H1 (cell line): Measurements from ENCODE around the gene TBC1D30. TPM values are rescaled to one million over a fixed set of nuclear protein-coding genes. Genes with fewer than 3 reads are reported as not detected.

Experiments
- CHD7 ChIP-seq: fragments of 300-600 bp; sonication (generic); IDR thresholded peaks from 2 replicates; pipeline ENCODE4 v1.7.1; 2012; ENCODE audit warnings: low read length, moderate library complexity, mild to moderate bottlenecking, inconsistent platforms; ENCODE audit not compliant: insufficient replicate concordance
- JUND ChIP-seq: IDR thresholded peaks from 2 replicates; pipeline ENCODE4 v1.6.1; 2011; ENCODE audit warnings: mild to moderate bottlenecking, improper control_type of control experiment, low read length
- KDM4A ChIP-seq: IDR thresholded peaks from one replicate; pipeline ENCODE4 v1.7.1; 2012; ENCODE audit warnings: low read depth, mild to moderate bottlenecking, moderate library complexity, low read length, inconsistent platforms; ENCODE audit not compliant: severe bottlenecking
- PHF8 ChIP-seq: fragments of 200-600 bp; sonication (generic); conservative IDR thresholded peaks from 2 replicates; pipeline ENCODE4 v1.7.1; 2012; ENCODE audit warnings: low read depth, mild to moderate bottlenecking, inconsistent platforms, low read length, moderate library complexity
- POU5F1 ChIP-seq: IDR thresholded peaks from 2 replicates; pipeline ENCODE4 v1.6.1; 2011; ENCODE audit warnings: low read depth, mild to moderate bottlenecking, low read length, moderate library complexity
- RBBP5 ChIP-seq: IDR thresholded peaks from 2 replicates; pipeline ENCODE4 v1.7.1; 2012; ENCODE audit warnings: low read depth, mild to moderate bottlenecking, inconsistent platforms, low read length, moderate library complexity, borderline replicate concordance
- TAF1 ChIP-seq: IDR thresholded peaks from 2 replicates; pipeline ENCODE4 v1.6.1; 2011; ENCODE audit warnings: mild to moderate bottlenecking, low read depth, low read length
- USF2 ChIP-seq: IDR thresholded peaks from 2 replicates; pipeline ENCODE4 v1.6.1; 2011; ENCODE audit warnings: low read length, improper control_type of control experiment
- polyA plus RNA-seq, 7 experiments: library from polyadenylated mRNA; depleted of rRNA in 3 of 7; stranded (reverse) in 5 of 7; unstranded in 2 of 7; fragments of >200 nt in 5 of 7; fragments of 200-250 nt in 2 of 7; gene quantifications; 1 replicate in 5 of 7; 2 replicates in 1 of 7; 4 replicates in 1 of 7; pipeline versions ENCODE4 v1.2.1 to v1.2.3, GENCODE V29; 2011 to 2013; ENCODE audit warnings: missing spikeins in 2 of 7, mixed read lengths in 2 of 7
- total RNA-seq: library from RNA; stranded (reverse); fragmentation: NEBNext Ultra II Directional; extraction: Animal tissue kit (Norgen Biotek cat#: 25700); gene quantifications from 2 replicates; pipeline ENCODE4 v1.2.1, GENCODE V29; 2021

The TBC1D30 gene
- total and polyA plus RNA-seq, 2 of the 8 experiments (the other 6 are each of a cell fraction or from before 2014, with no cell fraction given), result 2.8 to 5.5 TPM

GRCh38 chr12:64909124-64909523 lies 84.7 kb downstream of the TBC1D30 start (continued):
- TF ChIP-seq CHD7 (no peak), JUND (no peak), PHF8 (no peak), USF2 (no peak), KDM4A (no peak), TAF1 (no peak), RBBP5 (no peak), POU5F1 (no peak)
- TF ChIP-seq, all 59 proteins: peak for 0
